HG03045 (cell line): Measurements from ENCODE around the gene LRMDA.

Experiments used
- ATAC-seq: cut with Tn5 transposase; IDR thresholded peaks from one replicate; pipeline ENCODE4 v1.9.1; 2021; ENCODE audit warnings: mild to moderate bottlenecking, moderate library complexity; ENCODE audit not compliant: unreplicated experiment

The LRMDA gene

GRCh38 chr10:75852851-75853484, 421.5 kb downstream of the LRMDA start:
- ATAC-seq: no peak

- no peak for ATAC-seq
Observed at GRCh38 chr10:75857269-75857846, 425.9 kb downstream of the LRMDA start.

GRCh38 chr10:75857896-75858295, 426.5 kb downstream of the LRMDA start:
- ATAC-seq: no peak

- no peak for ATAC-seq
Observed at GRCh38 chr10:75858339-75858738, 426.9 kb downstream of the LRMDA start.

GRCh38 chr10:75859141-75859540, 427.7 kb downstream of the LRMDA start:
- no peak for ATAC-seq

- ATAC-seq: no peak
Observed at GRCh38 chr10:75860009-75860408, 428.6 kb downstream of the LRMDA start.

- ATAC-seq: no peak
Observed at GRCh38 chr10:75861582-75861981, 430.2 kb downstream of the LRMDA start.

GRCh38 chr10:75862935-75863334, 431.5 kb downstream of the LRMDA start:
- no peak for ATAC-seq

GRCh38 chr10:75864717-75865116, 433.3 kb downstream of the LRMDA start:
- ATAC-seq: no peak

- no peak for ATAC-seq
Observed at GRCh38 chr10:75865413-75866299, 434.2 kb downstream of the LRMDA start.

- no peak for ATAC-seq
Observed at GRCh38 chr10:75866300-75866625, 434.8 kb downstream of the LRMDA start.

- no peak for ATAC-seq
Observed at GRCh38 chr10:75866731-75867130, 435.3 kb downstream of the LRMDA start.

GRCh38 chr10:75868574-75868973, 437.1 kb downstream of the LRMDA start:
- no peak for ATAC-seq

- ATAC-seq: no peak
Observed at GRCh38 chr10:75870039-75870645, 438.7 kb downstream of the LRMDA start.

- ATAC-seq: no peak
Observed at GRCh38 chr10:75875740-75876139, 444.3 kb downstream of the LRMDA start.

- ATAC-seq: no peak
Observed at GRCh38 chr10:75876710-75877109, 445.3 kb downstream of the LRMDA start.

- ATAC-seq: no peak
Observed at GRCh38 chr10:75877877-75878276, 446.5 kb downstream of the LRMDA start.

- no peak for ATAC-seq
Observed at GRCh38 chr10:75878586-75878985, 447.2 kb downstream of the LRMDA start.

GRCh38 chr10:75880031-75880775, 448.8 kb downstream of the LRMDA start:
- ATAC-seq: no peak

- ATAC-seq: no peak
Observed at GRCh38 chr10:75883081-75884072, 452.0 kb downstream of the LRMDA start.
